Karpas-422 (cell line): ENCODE data around the gene LIMS2. TPM values are rescaled to one million over a fixed set of nuclear protein-coding genes. Genes with fewer than 3 reads are reported as not detected.

Experiments used
- DNase-seq: peaks from one replicate; pipeline ENCODE4 v3.0.0-alpha.2; 2015
- H2AFZ ChIP-seq: fragments of 200-600 bp; sonication (generic); 2 replicates; pipeline ENCODE4 v1.6.1; 2014; ENCODE audit warnings: antibody characterized with exemption, low read length, mixed read lengths
- H3K27ac ChIP-seq: fragments of 200-600 bp; sonication (generic); 2 replicates; pipeline ENCODE4 v1.5.1; 2014; ENCODE audit warnings: mild to moderate bottlenecking, low read length, moderate library complexity
- H3K27me3 ChIP-seq: fragments of 200-600 bp; sonication (generic); 2 replicates; pipeline ENCODE4 v1.6.1; 2014; ENCODE audit warnings: low read length, mixed read lengths
- H3K36me3 ChIP-seq: fragments of 200-600 bp; sonication (generic); 2 replicates; pipeline ENCODE4 v1.6.1; 2014; ENCODE audit warnings: low read length, mixed read lengths; ENCODE audit not compliant: insufficient read depth
- H3K4me1 ChIP-seq: fragments of 200-600 bp; sonication (generic); 2 replicates; pipeline ENCODE4 v1.6.1; 2014; ENCODE audit warnings: mild to moderate bottlenecking, low read length, mixed read lengths
- H3K4me2 ChIP-seq: fragments of 200-600 bp; sonication (generic); 2 replicates; pipeline ENCODE4 v1.6.1; 2014; ENCODE audit warnings: low read length, low read depth, mild to moderate bottlenecking; ENCODE audit not compliant: poor library complexity, severe bottlenecking
- H3K4me3 ChIP-seq: fragments of 200-600 bp; sonication (generic); 2 replicates; pipeline ENCODE4 v1.5.1; 2014; ENCODE audit warnings: mild to moderate bottlenecking, antibody characterized with exemption, low read length, mixed read lengths
- H3K79me2 ChIP-seq: fragments of 200-600 bp; sonication (generic); 2 replicates; pipeline ENCODE4 v1.6.1; 2014; ENCODE audit warnings: mild to moderate bottlenecking, low read length, mixed read lengths
- H3K9ac ChIP-seq: fragments of 200-600 bp; sonication (generic); 2 replicates; pipeline ENCODE4 v1.6.0; 2014; ENCODE audit warnings: low read length
- H3K9me2 ChIP-seq: fragments of 200-600 bp; sonication (generic), shearing (Covaris generic); replicated peaks from 2 replicates; pipeline ENCODE4 v1.6.0; 2014; ENCODE audit warnings: mild to moderate bottlenecking, low read length, moderate library complexity; ENCODE audit not compliant: insufficient read depth
- H3K9me3 ChIP-seq: fragments of 300-700, 200-600 bp; sonication (generic); 2 replicates; pipeline ENCODE4 v1.6.1; 2014; ENCODE audit warnings: low read length, mixed read lengths
- H4K20me1 ChIP-seq: fragments of 200-600 bp; sonication (generic); 2 replicates; pipeline ENCODE4 v1.6.1; 2014; ENCODE audit warnings: mild to moderate bottlenecking, antibody characterized with exemption, low read length, low read depth; ENCODE audit not compliant: insufficient read depth
- total RNA-seq: library from RNA; depleted of rRNA; stranded (reverse); fragments of >200 nt; shearing (Covaris generic); gene quantifications from 2 replicates; pipeline ENCODE4 v1.2.3, GENCODE V29; 2014; ENCODE audit warnings: low replicate concordance

LIMS2 gene
- total RNA-seq, 1 experiment from 2014 or later: 0.56 TPM

GRCh38 chr2:127654084-127654837 is 21.1 kb downstream of the LIMS2 start:
- no peak for DNase-seq
- Histone ChIP-seq H3K36me3 (no peaks in the 10 kb centered on the region), H3K4me1 (0 out of 2 replicates have a peak, but pooled peaks cover 2% of the 10 kb centered on the region), H3K9me3 (no peaks in the 10 kb centered on the region), H2AFZ (no peak overlapping the region), H3K9me2 (no peaks in the 10 kb centered on the region), H4K20me1 (no peaks in the 10 kb centered on the region), H3K4me2 (no peak overlapping the region), H3K27ac (no peak overlapping the region), H3K79me2 (no peaks in the 10 kb centered on the region), H3K9ac (no peak overlapping the region), H3K27me3 (no peaks in the 10 kb centered on the region), H3K4me3 (no peak overlapping the region)

DNA sequence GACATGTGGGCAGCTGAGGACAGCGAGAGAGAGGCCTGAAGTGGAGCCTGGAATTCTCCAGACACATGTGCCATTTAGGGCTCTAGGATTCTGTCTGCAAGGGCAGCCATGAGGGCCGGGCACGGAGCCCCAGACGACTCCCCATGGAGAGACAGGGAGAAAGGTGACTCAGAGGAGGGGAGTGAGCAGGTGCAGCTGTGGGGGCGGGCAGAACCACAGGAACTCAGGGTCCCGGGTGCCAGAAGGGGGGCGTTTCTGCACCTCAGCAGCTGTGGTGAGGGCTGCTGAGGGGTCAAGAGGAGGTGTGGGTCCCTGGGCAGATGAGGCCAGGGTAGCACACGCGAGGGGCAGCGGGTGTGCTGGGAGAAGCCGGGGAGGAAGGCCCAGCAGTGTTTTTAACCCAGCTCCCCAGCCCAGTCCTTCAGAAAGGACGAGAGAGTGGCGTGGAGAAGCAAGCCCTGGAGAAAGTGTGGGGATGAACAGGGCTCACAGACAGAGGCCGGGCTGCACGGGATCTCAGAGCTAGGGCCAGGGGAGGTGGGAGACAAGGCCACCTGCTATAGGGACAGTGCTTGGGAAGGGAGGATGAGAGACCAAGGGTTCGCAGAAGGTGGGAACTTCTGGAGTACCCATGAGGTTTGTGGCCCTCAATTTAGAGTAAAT is 21.8 kb downstream of the LIMS2 start:
- Histone ChIP-seq H4K20me1 (no peaks in the 10 kb centered on the region), H3K9me3 (no peaks in the 10 kb centered on the region), H3K4me1 (0 out of 2 replicates have a peak, but pooled peaks cover 2% of the 10 kb centered on the region), H2AFZ (no peak overlapping the region), H3K4me2 (no peak overlapping the region), H3K79me2 (no peaks in the 10 kb centered on the region), H3K9ac (no peak overlapping the region), H3K27me3 (no peaks in the 10 kb centered on the region), H3K36me3 (no peaks in the 10 kb centered on the region), H3K4me3 (no peak overlapping the region), H3K27ac (no peak overlapping the region), H3K9me2 (no peaks in the 10 kb centered on the region)
- DNase-seq: no peak

DNA sequence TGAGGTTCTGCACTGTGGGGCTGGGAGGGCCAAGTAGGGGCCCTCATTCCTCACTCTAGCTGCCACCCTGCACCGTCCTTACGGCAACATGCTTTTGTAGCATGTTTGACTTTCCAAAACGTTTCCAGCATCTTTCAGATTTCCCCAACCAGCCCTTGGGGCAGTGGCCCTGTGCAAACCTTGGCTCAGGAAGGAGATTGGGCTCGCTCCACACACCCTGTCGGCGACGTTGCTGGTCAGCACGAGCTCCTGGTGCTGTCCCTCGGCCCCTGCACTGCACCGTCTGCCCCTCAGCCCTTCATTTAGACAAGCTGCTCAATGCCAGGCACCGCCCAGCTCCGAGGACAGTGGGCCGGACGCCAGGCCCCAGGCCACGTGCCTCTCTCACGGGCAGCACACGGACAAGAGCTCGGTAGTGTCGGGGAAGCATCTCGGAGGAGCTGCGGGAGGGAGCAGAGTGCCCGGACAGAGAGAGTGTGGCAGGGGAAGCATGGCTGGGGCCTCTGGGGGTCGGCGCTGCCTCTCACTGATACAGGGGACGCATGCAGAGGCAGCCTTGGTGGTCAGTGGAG is 22.5 kb downstream of the LIMS2 start:
- H3K9me3 ChIP-seq: no peaks in the 10 kb centered on the region
- no peak for DNase-seq
- H3K4me1 ChIP-seq: 0 out of 2 replicates have a peak, but pooled peaks cover 2% of the 10 kb centered on the region
- H3K4me2 ChIP-seq: no peak overlapping the region
- H3K27me3 ChIP-seq: no peaks in the 10 kb centered on the region
- no peak overlapping the region for H3K9ac ChIP-seq
- H3K27ac ChIP-seq: no peak overlapping the region
- no peaks in the 10 kb centered on the region for H4K20me1 ChIP-seq
- H2AFZ ChIP-seq: no peak overlapping the region
- H3K79me2 ChIP-seq: no peaks in the 10 kb centered on the region
- H3K4me3 ChIP-seq: no peak overlapping the region
- H3K36me3 ChIP-seq: no peaks in the 10 kb centered on the region
- H3K9me2 ChIP-seq: no peaks in the 10 kb centered on the region

DNA sequence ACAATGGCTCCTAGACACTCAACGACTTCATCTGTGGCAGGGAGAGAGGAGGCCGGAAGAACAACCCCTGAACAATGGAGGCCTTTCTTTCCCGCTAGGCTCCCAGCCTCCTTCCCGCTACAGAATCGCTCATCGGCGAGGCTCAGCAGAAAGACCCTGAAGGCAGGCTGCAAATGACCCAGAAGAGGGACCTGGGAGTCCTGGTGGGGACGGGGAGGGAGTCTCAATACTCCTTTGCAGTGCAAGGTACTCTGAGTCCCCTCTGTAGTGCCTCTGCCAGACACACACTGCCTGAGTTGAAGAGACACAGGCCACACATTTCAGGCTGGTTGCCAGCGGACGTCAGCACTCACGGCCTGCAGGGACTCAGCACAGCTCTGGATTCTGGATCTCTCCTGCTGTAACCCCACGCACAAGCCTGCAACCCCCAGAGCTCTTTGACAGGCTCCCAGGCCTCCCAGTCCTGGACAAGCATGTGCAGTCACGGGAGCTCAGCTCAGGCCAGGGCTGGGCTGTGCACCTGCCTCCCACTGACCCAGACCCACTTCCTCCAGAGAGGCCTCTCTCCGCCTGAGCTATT is 23.3 kb downstream of the LIMS2 start:
- no peaks in the 10 kb centered on the region for H3K27me3 ChIP-seq
- no peak overlapping the region for H3K4me2 ChIP-seq
- no peaks in the 10 kb centered on the region for H3K9me3 ChIP-seq
- no peaks in the 10 kb centered on the region for H3K36me3 ChIP-seq
- H3K27ac ChIP-seq: no peak overlapping the region
- no peaks in the 10 kb centered on the region for H3K79me2 ChIP-seq
- H4K20me1 ChIP-seq: no peaks in the 10 kb centered on the region
- no peak for DNase-seq
- H3K9ac ChIP-seq: no peak overlapping the region
- no peak overlapping the region for H2AFZ ChIP-seq
- H3K9me2 ChIP-seq: no peaks in the 10 kb centered on the region
- 0 out of 2 replicates have a peak, but pooled peaks cover 2% of the 10 kb centered on the region for H3K4me1 ChIP-seq
- no peak overlapping the region for H3K4me3 ChIP-seq

DNA sequence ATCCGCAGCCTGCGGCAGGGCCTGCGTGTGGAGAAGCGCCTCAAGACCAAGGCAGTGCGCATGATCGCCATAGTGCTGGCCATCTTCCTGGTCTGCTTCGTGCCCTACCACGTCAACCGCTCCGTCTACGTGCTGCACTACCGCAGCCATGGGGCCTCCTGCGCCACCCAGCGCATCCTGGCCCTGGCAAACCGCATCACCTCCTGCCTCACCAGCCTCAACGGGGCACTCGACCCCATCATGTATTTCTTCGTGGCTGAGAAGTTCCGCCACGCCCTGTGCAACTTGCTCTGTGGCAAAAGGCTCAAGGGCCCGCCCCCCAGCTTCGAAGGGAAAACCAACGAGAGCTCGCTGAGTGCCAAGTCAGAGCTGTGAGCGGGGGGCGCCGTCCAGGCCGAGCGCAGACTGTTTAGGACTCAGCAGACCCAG is 23.9 kb downstream of the LIMS2 start:
- Histone ChIP-seq H4K20me1 (no peaks in the 10 kb centered on the region), H3K4me1 (0 out of 2 replicates have a peak, but pooled peaks cover 2% of the 10 kb centered on the region), H3K4me2 (no peak overlapping the region), H3K27ac (no peak overlapping the region), H3K9ac (no peak overlapping the region), H3K9me2 (no peaks in the 10 kb centered on the region), H3K36me3 (no peaks in the 10 kb centered on the region), H3K4me3 (no peak overlapping the region), H3K27me3 (no peaks in the 10 kb centered on the region), H3K79me2 (no peaks in the 10 kb centered on the region), H2AFZ (no peak overlapping the region), H3K9me3 (no peaks in the 10 kb centered on the region)
- DNase-seq: no peak

DNA sequence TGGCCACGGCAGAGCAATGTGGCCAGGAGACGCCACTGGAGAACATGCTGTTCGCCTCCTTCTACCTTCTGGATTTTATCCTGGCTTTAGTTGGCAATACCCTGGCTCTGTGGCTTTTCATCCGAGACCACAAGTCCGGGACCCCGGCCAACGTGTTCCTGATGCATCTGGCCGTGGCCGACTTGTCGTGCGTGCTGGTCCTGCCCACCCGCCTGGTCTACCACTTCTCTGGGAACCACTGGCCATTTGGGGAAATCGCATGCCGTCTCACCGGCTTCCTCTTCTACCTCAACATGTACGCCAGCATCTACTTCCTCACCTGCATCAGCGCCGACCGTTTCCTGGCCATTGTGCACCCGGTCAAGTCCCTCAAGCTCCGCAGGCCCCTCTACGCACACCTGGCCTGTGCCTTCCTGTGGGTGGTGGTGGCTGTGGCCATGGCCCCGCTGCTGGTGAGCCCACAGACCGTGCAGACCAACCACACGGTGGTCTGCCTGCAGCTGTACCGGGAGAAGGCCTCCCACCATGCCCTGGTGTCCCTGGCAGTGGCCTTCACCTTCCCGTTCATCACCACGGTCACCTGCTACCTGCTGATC is 24.4 kb downstream of the LIMS2 start:
- Histone ChIP-seq H2AFZ (no peak overlapping the region), H3K9me2 (no peaks in the 10 kb centered on the region), H3K4me2 (no peak overlapping the region)

DNA sequence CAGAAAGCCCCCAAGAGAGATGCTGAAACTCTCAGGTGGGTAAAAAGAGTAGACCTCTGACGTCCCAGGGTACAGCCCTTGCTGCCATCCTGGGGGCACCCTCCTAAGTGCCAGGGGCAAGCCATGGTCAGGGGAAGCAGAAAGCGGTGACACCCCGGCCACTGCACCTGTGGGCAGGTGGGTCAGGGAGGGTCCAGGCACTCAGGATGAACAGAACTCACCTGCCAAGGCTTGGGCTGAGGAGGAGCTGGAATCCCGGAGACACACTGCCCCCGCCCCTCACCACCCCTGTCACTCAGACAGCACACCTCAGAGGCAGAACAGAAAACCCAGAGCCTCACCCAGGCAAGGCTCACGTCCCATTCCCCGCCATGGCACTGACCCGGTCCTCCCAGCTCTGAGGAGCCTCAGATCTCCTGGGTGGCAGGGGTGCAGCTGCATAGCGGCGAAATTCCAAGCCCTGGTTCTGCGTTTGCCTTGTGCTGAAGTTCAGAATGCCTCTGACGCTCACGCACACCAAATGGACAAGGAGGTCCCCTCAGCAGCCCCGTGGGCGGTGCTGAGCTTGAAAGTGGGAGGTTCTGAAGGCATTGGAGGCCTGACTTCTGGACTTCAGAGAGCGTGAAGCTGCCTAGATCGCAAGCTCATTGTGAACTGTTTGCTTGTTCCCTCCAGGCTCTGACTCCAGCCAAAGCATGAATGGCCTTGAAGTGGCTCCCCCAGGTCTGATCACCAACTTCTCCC is 25.1 kb downstream of the LIMS2 start:
- Histone ChIP-seq H2AFZ (no peak overlapping the region), H3K4me1 (0 out of 2 replicates have a peak, but pooled peaks cover 2% of the 10 kb centered on the region), H3K4me3 (no peak overlapping the region), H3K9me3 (no peaks in the 10 kb centered on the region), H3K36me3 (no peaks in the 10 kb centered on the region), H3K27me3 (no peaks in the 10 kb centered on the region), H3K9me2 (no peaks in the 10 kb centered on the region), H4K20me1 (no peaks in the 10 kb centered on the region), H3K79me2 (no peaks in the 10 kb centered on the region), H3K27ac (no peak overlapping the region), H3K9ac (no peak overlapping the region), H3K4me2 (no peak overlapping the region)
- no peak for DNase-seq

More for the DNA sequence above, 24.4 kb downstream of the LIMS2 start:
- H3K36me3 ChIP-seq: no peaks in the 10 kb centered on the region
- no peak overlapping the region for H3K9ac ChIP-seq
- 0 out of 2 replicates have a peak, but pooled peaks cover 2% of the 10 kb centered on the region for H3K4me1 ChIP-seq
- H3K79me2 ChIP-seq: no peaks in the 10 kb centered on the region
- DNase-seq: no peak
- H4K20me1 ChIP-seq: no peaks in the 10 kb centered on the region
- no peak overlapping the region for H3K4me3 ChIP-seq
- H3K9me3 ChIP-seq: no peaks in the 10 kb centered on the region
- H3K27ac ChIP-seq: no peak overlapping the region
- no peaks in the 10 kb centered on the region for H3K27me3 ChIP-seq
